Activated naive CD8-positive, alpha-beta T cell treated with anti-CD3 and anti-CD28 coated beads, Interleukin-2, amount 50 U/mL, for 24 hours (primary cell): ENCODE results near the gene GPATCH3.
A peak's percentile ranks its signal among the peaks of the same experiment; 100 is the strongest.
"Not testable (repeated sequence)": the region's sequence is repeated elsewhere in the genome, so short reads cannot be mapped to it uniquely, and the experiment has no call there.

Experiments used
- ATAC-seq: fragments of 150-1000 bp; cut with Tn5 transposase; one replicate; pipeline ENCODE4 v1.10.0; 2021
- DNase-seq: peaks from one replicate; pipeline ENCODE4 v3.0.0; 2021
- H3K27ac Mint-ChIP-seq: one replicate; pipeline ENCODE4 v1.8.0; 2021; ENCODE audit warnings: mild to moderate bottlenecking, mixed read lengths
- H3K27me3 Mint-ChIP-seq: one replicate; pipeline ENCODE4 v1.8.0; 2021; ENCODE audit warnings: mixed read lengths
- H3K36me3 Mint-ChIP-seq: one replicate; pipeline ENCODE4 v1.8.0; 2021; ENCODE audit warnings: low read depth, mixed read lengths
- H3K4me1 Mint-ChIP-seq: one replicate; pipeline ENCODE4 v1.8.0; 2021; ENCODE audit warnings: mixed read lengths
- H3K4me3 Mint-ChIP-seq: one replicate; pipeline ENCODE4 v1.8.0; 2021; ENCODE audit warnings: mild to moderate bottlenecking, moderate library complexity, mixed read lengths
- H3K9me3 Mint-ChIP-seq: one replicate; pipeline ENCODE4 v1.8.0; 2021; ENCODE audit warnings: mixed read lengths

GPATCH3 gene

DNA sequence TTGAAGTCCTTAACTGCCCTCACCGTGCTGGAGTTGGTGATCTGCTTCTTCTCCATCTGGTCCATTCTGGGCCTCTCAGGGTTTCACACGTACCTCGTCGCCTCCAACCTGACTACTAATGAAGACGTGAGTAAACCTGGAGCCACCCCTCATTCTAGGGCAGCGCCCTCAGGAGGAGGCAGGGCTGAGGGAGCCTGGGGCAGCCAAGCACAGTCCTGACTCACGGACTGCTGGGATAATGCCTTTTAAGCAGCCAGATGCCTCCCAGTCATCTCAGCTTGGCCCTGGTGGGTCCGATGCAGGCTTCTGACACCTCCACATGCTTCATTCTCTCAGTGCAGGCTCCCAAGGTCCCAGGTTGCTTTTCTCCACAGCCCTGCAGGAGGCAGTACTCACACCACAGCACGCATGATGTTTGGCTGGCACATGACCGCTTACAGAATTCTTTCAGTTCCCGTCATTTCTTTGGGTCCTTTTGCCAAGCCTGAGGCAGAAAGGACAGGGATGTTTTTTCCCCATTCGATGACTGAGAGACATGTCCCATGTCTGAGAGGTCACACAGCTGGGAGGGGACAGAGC, 49.1 kb downstream of the GPATCH3 start:
- no peak for DNase-seq
- Mint-ChIP-seq H3K4me1 (no peaks in the 10 kb centered on the region), H3K9me3 (no peaks in the 10 kb centered on the region), H3K36me3 (peaks cover 47% of the 10 kb centered on the region), H3K27me3 (no peaks in the 10 kb centered on the region), H3K4me3 (no peak overlapping the region), H3K27ac (no peak overlapping the region)
- ATAC-seq: no peak

DNA sequence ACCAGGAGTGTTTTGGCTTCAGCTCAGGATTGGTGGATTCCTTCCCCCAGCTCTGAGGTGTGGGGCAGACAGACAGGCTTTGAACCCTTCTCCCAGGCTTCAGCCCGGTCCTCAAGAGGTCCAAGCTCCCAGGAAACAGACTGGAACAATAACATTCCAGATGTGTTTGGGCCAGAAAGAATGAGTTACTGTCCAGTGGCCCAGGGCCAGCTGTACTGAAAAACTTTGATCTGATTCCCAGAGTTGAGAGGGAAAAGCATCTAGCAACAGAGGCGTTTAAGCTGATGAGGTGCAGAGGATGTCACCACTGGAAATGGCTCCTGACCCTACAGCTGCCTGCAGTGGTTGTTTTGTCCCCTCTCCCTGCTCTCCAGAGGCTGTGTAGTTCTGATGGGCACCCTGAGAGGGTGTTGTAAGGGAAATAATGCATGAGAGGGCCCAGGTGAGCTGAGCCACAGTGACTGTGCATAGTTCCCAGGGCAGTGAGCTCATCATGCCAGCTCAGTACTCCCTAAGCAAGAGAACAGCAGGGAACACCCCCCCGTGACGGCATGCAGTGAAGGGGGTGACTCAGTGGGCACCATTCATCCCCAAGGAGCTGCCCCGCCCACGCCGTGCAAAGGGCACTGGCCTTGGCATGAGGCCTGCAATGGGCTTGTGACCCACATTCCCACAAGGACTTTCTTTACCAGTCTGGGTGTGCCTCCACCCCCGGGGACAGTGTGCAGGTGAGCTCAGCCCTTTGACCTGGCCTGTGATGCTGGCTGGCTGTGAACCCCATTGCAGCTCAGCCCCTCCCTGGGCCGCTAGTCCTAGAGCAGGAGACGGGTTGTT, 51.1 kb downstream of the GPATCH3 start:
- Mint-ChIP-seq H3K4me1 (peaks cover 6% of the 10 kb centered on the region), H3K4me3 (no peak overlapping the region), H3K36me3 (peaks cover 50% of the 10 kb centered on the region), H3K27ac (no peak overlapping the region), H3K27me3 (no peaks in the 10 kb centered on the region), H3K9me3 (no peaks in the 10 kb centered on the region)
- DNase-seq (no peak), ATAC-seq (peak; percentile 19)

DNA sequence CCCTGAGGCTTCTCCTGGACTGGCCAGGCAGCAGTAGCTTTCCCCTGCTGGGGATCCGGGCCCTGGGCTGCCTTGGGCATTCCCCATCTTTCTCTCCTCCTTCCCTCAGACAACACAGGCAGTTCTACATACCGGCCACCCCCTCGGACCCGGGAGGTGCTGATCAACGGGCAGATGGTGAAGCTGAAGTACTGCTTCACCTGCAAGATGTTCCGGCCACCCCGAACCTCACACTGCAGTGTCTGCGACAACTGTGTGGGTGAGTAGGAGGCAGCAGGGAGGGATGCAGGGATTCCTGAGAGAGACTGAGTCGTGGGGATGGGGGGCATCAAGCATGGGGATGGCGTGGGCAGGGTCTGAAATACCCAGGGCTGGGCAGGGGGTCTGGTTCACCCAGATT, 51.8 kb downstream of the GPATCH3 start:
- no peak overlapping the region for H3K27ac Mint-ChIP-seq
- H3K36me3 Mint-ChIP-seq: peaks cover 55% of the 10 kb centered on the region
- no peak for DNase-seq
- no peak overlapping the region for H3K4me3 Mint-ChIP-seq
- no peaks in the 10 kb centered on the region for H3K27me3 Mint-ChIP-seq
- H3K9me3 Mint-ChIP-seq: no peaks in the 10 kb centered on the region
- H3K4me1 Mint-ChIP-seq: peaks cover 6% of the 10 kb centered on the region
- no peak for ATAC-seq

DNA sequence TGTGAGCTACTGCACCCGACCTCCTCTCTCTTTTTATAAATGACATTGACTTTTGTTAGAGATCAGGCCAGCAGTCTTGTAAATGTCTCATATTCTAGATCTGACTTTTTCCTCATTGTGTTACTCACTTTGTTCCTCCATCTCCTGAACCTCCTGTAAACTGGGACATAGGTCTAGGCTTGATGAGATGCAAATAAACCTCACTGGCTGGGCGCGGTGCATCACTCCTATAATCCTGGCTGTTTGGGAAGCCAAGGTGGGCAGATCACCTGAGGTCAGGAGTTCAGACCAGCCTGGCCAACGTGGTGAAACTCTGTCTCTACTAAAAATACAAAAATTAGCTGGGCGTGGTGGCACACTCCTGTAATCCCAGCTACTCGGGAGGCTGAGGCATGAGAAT, 52.4 kb downstream of the GPATCH3 start:
- H3K27ac Mint-ChIP-seq, H3K4me1 Mint-ChIP-seq, H3K27me3 Mint-ChIP-seq, DNase-seq, H3K4me3 Mint-ChIP-seq, H3K9me3 Mint-ChIP-seq, ATAC-seq: not testable (repeated sequence)
- peaks cover 52% of the 10 kb centered on the region for H3K36me3 Mint-ChIP-seq

DNA sequence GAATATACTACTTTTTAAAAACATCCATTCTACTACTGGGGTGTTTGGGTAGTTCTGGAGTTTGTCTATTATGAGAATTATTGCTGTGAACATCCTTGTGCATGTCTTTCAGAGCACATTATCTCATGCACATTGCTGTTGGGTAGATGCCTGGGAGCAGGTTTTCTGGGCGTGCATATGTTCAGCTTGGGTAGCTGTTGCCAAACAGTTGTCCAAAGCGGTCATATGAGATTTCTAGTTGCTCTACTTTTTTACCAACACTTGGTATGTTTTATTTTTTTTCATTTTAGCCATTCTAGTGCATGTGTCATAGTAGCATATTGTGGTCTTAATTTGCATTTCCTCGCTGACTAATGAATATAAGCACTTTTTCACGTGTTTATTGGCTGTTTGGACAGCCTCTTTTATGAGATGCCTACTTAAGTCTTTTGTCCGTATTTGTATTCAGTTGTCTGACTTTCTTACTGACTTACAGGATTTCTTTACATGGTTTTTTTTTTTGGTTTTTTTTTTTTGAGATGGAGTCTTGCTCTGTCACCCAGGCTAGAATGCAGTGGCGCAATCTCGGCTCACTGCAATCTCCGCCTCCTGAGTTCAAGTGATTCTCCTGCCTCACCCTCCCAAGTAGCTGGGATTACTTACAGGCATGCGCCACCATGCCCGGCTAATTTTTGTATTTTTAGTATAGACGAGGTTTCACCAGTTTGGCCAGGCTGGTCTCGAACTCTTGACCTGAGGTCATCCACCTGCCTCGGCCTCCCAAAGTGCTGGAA, 55.7 kb downstream of the GPATCH3 start:
- Mint-ChIP-seq H3K9me3 (no peaks in the 10 kb centered on the region), H3K27me3 (no peaks in the 10 kb centered on the region), H3K4me1 (peaks cover 6% of the 10 kb centered on the region), H3K36me3 (peaks cover 43% of the 10 kb centered on the region), H3K4me3 (no peak overlapping the region), H3K27ac (no peak overlapping the region)
- DNase-seq (no peak), ATAC-seq (no peak)
